NCI-H2029 (cell line): Measurements from ENCODE around the gene ASPG.
A peak's percentile ranks its signal among the peaks of the same experiment; 100 is the strongest.

Experiments used
- DNase-seq: peaks from one replicate; lab custom pipeline; 2025; lab: John Stamatoyannopoulos, UW

ASPG gene

GRCh38 chr14:104136472-104137296, 51.2 kb downstream of the ASPG start:
- no peak for DNase-seq

DNA sequence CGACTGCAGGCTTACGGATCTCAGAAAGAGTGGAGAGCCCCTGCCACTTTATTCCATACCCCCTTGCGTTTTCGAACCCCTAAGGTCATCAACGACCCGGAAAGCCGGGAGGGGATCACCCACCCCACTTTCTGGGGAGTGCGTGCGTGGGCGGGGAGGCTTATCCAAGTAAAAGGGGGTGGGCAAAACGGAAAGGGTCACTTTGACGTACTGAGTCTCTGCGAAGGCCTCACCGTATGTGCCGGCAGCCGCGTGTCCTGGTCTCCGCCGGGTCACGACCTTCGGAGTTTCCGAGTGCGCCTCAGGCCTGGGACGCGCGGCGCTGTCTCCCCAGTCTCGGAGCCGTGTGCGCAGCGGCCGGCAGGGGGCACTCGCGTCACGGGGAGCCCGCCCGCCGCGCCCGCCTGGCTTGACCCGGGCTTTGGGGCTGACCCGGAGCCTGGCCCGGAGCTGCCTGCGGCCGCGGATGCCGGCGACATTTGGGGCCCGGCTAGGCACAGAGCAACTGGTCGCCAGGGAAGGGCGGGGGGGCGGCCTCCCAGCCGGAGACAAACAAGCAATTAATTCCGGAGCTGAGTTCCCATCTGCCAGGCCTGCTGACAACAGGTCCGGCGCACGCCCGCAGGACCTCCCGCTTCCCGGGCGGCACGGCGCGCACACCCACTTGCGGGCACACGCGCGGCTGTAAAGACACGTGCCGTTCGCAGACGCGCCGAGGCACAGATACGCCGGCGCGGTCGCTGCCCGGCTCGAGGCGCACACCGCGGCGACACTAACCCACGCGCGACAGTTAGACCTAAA, 52.0 kb downstream of the ASPG start:
- DNase-seq: peak; percentile 26

DNA sequence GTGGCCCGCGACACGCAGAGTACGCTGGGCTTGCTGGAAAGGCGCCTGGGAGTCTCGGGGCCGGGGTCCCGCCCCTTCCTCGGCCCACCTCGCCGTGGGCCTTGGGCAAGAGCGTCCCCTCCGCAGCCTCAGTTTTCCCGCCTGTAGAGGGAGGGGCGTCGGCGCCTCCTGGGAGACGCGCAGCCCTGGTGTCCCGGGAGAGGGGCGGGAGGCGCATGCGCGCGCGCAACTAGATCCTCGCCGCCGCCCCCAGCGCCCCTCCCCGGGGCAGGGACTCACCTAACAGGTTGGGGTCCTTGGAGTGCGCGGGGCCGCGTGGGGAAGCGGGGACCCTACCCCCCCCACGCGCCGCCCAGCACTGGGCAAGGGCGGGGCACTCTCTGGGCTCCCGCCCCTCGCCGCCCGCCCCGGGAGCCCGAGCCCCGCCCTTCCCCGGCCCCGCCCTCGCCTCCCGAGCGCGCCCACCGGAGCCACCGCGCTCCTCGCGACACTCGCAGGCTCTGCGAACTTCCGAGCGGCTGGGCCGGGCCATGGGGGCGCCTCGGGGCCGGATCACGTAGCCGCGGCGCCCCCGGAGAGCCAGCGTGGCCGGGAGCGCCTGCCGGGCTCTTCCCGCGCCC, 52.7 kb downstream of the ASPG start, which contains the start of gene KIF26A:
Gene KIF26A (plus strand): TSS at position 490 of the 620 bp plus-strand sequence. CDS start 136 bp downstream, outside the sequence.
- no peak for DNase-seq

DNA sequence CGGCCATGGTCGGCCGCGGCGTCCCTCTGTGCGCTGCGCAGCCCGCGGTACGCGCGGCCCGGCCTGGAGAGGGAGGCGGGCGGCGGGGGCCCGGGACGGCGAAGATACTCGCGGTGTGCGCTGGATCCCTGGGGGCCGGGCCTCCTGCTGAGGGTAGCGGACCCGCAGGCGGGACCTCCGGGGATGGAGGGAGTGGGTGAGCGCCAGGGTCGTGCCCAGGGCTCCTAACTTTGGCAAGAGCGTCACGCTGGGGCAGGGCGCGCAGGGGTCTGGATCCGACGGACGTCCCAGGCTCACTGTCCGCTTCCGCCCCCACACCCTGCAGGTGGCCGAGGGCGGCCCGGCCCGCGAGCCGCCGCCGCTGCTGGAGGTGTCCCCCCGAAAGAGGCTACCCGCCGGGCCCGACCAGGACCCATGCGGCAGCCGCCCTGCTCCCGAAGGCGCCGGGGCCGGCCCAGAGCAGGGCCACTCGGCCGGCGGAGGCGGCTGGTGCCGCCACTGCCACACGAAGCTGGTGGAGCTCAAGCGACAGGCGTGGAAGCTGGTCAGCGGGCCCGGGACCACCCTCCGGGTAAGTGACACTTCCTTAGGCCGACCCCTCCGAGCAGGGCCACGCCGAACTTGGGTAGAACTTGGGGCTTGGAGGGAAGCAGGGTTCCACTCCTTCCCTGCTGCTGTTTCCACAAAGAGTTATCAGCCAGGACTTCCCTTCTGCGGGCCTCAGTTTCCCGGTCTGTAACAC, 53.4 kb downstream of the ASPG start:
- DNase-seq: no peak

DNA sequence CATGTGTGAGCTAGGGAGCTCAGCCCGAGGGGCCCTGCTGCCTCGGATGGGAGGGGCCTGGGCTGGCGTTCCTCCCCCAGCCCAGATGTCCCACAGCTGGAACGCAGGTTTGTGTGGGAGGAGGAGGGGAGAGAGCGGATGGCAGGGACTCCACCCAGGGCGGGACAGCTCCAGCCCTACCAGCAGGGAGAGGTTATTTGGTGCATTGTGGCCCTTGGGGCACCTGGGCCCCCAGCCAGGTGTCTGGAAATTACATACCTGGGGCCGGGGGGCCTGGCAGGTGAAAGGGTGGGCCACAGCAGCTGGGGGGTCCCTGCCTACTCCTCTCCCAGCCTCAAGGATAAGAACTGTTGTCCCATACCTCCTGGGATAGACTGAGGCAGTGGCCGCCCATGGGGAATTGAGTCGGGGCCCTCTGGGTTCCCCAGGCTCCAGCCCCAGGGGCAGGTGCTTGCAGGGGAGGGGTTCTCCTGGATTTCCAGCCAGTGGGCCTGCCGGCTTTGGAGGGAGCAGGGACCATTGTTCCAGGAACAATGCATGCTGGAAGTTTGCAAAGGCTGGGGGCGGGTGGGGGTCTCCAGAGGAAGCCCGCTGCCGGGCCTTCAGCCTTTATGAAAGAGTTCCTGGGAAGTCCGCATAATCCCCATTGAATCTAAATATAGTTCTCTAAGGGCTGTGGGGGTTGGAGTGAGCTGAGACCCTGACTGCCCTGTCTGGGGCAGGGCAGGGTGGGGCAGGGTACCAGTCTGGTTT, 54.1 kb downstream of the ASPG start:
- no peak for DNase-seq

DNA sequence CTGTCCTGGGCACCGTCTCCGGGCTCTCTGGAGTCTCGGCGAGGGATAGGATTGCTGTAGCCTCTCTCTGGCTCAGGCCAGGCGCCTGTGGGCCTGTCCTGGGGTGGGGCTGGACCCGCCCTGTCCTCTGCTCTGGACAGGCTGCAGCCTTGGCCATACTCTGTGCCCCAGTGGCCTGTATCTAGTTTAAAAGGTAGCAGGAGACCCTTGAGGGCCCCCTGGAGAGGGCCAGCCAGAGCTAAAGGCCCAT, 54.6 kb downstream of the ASPG start:
- no peak for DNase-seq

DNA sequence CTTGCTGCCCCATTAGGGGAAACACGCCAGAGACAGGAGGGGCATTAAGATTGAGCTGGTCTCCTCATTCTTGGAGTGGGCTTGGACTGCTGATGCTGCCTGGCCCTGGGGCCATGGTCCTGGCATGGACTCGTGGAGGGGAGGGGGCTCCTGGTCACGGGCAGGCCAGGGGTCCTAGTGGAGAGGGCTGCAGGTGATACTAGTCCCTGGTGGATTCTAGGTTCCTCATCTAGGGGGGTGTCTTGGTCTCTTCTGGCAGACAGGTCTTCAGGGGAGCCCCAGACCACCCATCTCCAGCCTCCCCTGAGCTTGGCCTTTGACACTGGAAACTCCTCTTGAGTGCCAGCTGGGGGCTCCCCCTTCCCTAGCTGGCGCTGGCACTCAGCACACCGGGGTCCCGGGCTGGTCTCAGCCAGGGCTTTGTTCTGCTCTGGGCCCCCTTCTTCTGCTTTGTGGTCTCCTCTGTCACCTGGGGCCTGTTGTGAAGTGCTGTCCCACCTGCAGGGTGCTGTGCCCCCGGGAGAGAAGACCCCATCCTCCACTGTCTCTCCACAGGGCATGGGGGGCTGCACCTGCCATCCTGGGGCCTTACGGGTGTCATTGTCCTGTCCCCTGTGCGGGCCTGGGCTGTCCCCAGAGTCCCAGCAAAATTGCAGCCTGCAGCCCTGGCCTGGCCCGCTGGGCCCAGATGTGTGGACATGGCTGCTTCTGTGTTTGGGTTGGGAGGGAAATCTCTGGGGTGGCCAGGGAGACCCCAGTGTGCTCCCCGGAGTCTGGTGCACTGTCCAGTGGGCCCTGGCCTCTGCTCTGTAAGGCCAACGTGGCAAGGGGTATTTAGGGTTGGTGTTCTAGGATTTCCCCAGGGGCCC, 55.2 kb downstream of the ASPG start:
- DNase-seq: no peak

GRCh38 chr14:104141621-104142091, 56.2 kb downstream of the ASPG start:
- no peak for DNase-seq

DNA sequence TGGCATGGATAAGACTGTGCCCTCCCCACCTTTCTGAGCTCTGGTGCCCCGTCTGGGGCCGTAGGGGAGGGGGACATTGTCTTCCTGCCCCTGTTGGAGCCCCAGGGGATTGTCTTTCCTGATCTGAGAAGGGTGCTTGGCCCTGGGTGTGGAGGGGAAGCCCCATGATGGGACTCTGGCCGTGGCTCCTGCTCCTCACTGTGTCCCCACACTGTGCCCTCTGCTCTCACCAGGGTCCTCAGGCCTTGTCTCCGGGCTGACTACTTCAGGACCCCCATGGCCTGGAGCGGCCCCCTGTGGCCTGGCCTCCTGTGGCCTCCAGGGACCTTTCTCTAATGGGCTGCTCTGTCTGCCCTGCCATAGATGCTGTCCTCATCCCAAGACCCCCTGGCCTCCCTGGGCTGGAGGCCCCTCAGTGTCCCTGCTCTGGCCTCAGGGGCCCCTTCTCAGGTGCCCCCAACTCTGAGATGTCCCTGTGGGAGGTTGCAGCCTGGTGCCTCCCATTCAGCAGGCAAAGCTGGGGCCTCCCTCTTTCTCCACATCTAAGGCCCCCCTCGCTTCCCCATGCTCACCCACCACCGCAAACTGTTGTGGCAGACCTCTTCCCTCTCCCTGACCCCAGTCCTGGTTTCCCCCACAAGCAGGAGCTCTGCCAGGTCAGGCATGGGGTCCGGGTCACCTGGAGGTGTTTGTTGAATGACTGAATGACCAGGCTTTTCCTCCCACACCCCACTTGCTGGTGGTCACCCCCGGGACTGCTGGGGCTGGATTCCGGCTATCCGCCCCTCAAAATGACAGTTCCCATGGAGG, 56.8 kb downstream of the ASPG start:
- DNase-seq: no peak

DNA sequence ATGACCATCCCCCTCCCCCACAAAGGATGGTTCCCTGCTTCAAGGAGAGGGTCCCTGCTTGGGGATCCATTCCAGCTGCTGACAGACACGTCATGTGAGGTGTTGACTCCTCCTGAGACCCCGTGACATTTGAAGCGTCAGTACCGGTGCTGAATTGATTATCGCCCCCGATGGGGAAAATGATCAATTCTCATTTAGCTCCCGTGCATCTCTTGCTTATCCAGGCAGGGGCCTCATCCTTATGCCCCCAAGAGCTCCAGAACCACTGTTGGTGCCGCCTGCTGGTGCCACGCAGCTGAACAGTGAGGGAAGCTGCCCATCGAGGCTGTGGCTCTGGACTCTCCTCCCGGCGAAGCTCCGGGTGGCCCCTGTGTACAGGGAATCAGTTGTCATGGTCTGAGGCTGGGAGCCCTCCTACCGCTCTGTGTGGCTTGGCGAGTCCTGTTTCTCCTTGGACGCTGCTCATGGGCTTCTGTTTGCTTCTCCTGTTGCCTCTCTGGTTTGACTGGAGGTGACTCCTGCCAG, 57.5 kb downstream of the ASPG start:
- DNase-seq: no peak

- DNase-seq: no peak
Observed at GRCh38 chr14:104143521-104144452, 58.3 kb downstream of the ASPG start.

GRCh38 chr14:104144453-104144790, 58.9 kb downstream of the ASPG start:
- no peak for DNase-seq

DNA sequence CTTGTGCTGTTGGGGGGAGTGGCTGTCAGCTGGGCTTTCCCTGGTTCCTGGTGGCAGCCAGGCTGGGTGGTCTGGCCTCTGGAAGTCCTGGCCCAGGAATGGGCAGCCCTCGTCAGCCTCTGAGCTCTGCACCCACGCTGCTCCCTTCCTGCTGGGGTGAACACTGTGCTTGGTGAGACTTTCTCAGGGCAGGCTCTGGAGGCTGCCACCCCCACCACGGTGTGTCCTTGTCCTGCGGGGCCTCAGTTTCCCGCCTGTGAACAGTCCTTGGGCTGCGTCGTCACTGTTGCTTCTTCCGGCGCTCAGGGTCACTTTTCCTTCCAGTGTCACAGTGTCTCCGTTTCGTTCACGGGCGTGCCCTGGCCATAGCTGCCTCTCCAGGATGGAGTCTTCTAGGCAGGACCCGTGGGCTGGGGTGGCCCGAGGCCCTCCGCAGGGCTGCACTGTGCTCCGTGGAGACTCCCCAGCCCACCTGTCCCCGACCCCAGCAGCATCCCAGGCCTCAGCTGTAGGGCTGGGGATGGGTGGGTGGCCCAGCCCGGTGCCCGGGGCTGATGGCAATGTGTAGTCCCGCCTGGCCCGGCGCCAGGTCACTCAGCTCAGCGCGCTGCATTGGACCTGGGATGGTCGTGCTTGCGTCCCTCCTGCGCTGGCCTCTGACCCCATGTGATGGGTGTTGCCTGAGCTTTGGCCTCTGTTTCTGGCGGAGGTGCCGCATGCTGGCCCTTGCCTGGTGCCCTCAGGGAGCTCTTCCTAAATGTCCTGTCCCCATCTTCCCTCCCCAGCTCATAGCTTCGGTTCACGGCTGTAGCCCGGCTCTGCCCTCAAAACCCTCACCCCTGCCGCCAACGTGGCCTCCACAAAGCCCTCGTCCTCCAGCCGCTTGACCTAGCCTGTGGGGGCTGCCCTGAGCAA, 59.7 kb downstream of the ASPG start:
- no peak for DNase-seq

GRCh38 chr14:104145826-104146601, 60.5 kb downstream of the ASPG start:
- DNase-seq: no peak

- DNase-seq: no peak
Observed at GRCh38 chr14:104146651-104147345, 61.3 kb downstream of the ASPG start.
